HG02973 (cell line): ENCODE data around the gene RIMKLB.
"Not testable (repeated sequence)": the region's sequence is repeated elsewhere in the genome, so short reads cannot be mapped to it uniquely, and the experiment has no call there.

Experiments
- ATAC-seq: cut with Tn5 transposase; IDR thresholded peaks from one replicate; pipeline ENCODE4 v1.9.1; 2021; ENCODE audit warnings: moderate library complexity; ENCODE audit not compliant: unreplicated experiment

RIMKLB gene

GRCh38 chr12:8770499-8770898 is 72.7 kb downstream of the RIMKLB start:
- no peak for ATAC-seq

GRCh38 chr12:8771072-8771471 is 73.3 kb downstream of the RIMKLB start:
- no peak for ATAC-seq

GRCh38 chr12:8773461-8773860 is 75.7 kb downstream of the RIMKLB start:
- no peak for ATAC-seq

- no peak for ATAC-seq
These were observed 81.5 kb downstream of the RIMKLB start for GRCh38 chr12:8779281-8779680.

DNA sequence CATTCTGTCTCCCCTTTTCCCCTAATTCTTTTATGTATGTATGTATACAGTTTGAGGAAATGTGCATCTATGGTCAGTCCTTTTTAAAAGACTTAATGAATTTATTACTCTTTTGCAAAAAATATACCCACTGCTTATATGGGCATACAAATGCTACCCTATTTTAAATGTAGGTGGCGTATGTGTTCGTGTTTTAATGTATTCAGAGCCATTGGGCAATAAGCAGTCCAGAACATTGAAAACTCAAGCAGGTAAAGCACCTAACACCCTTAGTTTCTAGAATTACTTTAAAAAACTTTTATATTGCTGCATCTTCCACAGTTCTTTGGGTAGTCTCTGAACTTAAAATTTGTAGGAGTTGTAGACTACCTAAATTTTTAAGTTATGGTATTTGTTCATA is 82.1 kb downstream of the RIMKLB start:
- ATAC-seq, result no peak

- ATAC-seq, result no peak
These were observed 82.6 kb downstream of the RIMKLB start for GRCh38 chr12:8780389-8780788.

- no peak for ATAC-seq
These were observed 83.8 kb downstream of the RIMKLB start for GRCh38 chr12:8781381-8782127.

DNA sequence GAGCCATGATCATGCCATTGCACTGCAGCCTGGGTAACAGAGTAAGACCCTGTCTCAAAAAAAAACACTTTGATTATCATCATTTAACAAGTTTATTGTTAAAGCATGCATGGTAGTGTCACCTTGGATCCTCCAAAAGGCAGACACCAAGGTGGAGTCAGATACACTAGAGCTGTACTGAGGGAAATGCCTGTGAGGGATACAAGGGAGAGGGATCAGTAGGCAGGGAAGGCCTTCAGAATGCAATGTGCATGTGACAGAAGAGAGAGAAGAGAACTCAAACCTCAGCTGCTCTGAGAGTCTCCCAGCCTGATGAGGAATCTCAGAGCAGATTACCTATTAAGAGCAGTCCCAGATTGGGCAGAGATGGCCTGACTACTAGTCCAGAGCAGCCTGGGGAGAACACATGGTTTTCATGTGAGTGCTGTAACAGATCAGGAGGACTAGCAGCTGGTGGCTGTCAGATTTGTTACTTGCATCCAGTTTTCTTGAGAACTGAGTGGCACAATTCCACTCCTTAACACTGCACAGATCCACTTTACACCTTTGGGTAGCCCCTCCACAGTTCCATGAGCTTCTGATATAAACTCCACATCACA is 86.6 kb downstream of the RIMKLB start:
- ATAC-seq, result no peak

GRCh38 chr12:8785499-8785898 is 87.7 kb downstream of the RIMKLB start:
- ATAC-seq, result no peak

GRCh38 chr12:8787206-8787605 is 89.4 kb downstream of the RIMKLB start:
- ATAC-seq, result not testable (repeated sequence)

- ATAC-seq, result not testable (repeated sequence)
These were observed 90.9 kb downstream of the RIMKLB start for GRCh38 chr12:8788706-8789105.

- ATAC-seq, result not testable (repeated sequence)
These were observed 91.7 kb downstream of the RIMKLB start for GRCh38 chr12:8789341-8790013.

- ATAC-seq, result not testable (repeated sequence)
These were observed 95.4 kb downstream of the RIMKLB start for GRCh38 chr12:8793226-8793625.

GRCh38 chr12:8794611-8795010 is 96.8 kb downstream of the RIMKLB start:
- ATAC-seq, result not testable (repeated sequence)

GRCh38 chr12:8796831-8797626 is 99.2 kb downstream of the RIMKLB start:
- no peak for ATAC-seq

GRCh38 chr12:8801213-8801612 is 103.4 kb downstream of the RIMKLB start:
- ATAC-seq, result not testable (repeated sequence)

GRCh38 chr12:8804833-8805232 is 107.0 kb downstream of the RIMKLB start:
- not testable (repeated sequence) for ATAC-seq

DNA sequence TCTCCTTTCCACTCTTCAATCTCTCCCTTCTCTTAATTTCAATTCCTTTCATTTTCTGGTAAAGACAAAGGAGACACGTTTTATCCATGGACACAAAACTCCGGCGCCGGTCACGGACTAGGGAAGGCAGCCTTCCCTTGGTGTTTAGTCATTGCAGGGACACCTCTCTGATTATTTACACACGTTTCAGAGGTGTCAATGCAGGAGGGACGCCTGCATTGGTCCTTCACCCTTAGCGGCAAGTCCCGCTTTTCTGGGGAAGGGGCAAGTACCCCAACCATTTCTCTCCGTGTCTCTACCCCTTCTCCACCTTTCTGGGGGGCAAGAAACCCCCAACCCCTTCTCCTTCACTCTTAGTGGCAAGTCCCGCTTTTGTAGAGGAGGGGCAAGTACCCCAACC is 107.7 kb downstream of the RIMKLB start:
- not testable (repeated sequence) for ATAC-seq

GRCh38 chr12:8807084-8807483 is 109.3 kb downstream of the RIMKLB start:
- ATAC-seq, result not testable (repeated sequence)

DNA sequence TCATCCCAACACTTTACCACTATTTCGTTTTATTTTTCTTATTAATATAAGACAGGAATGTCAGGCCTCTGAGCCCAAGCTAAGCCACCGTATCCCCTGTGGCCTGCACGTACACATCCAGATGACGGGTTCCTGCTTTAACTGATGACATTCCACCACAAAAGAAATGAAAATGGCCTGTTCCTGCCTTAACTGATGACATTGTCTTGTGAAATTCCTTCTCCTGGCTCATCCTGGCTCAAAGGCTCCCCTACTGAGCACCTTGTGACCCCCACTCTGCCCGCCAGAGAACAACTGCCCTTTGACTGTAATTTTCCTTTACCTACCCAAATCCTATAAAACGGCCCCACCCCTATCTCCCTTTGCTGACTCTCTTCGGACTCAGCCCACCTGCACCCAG is 112.3 kb downstream of the RIMKLB start:
- not testable (repeated sequence) for ATAC-seq
